HEK293 (cell line): ENCODE data around the gene DIP2C.

ENCODE experiments used
- BCL11B ChIP-seq: fragments of 450-650 bp; formaldehyde crosslinking; IDR thresholded peaks from 2 replicates; pipeline ENCODE4 v1.5.1; 2016; ENCODE audit warnings: low read depth, missing biosample characterization, missing genetic modification characterization
- GLI4 ChIP-seq: fragments of 450-650 bp; formaldehyde crosslinking; IDR thresholded peaks from 2 replicates; pipeline ENCODE4 v1.5.1; 2016; ENCODE audit warnings: missing biosample characterization, missing genetic modification characterization
- HOXC10 ChIP-seq: sonication (generic); formaldehyde crosslinking; IDR thresholded peaks from 2 replicates; pipeline ENCODE4 v1.8.1; 2023; ENCODE audit warnings: mild to moderate bottlenecking, missing genetic modification reagents
- ZBTB17 ChIP-seq: fragments of 450-650 bp; formaldehyde crosslinking; IDR thresholded peaks from 2 replicates; pipeline ENCODE4 v1.5.1; 2016; ENCODE audit warnings: missing biosample characterization, missing genetic modification characterization
- ZFP3 ChIP-seq: fragments of 450-650 bp; formaldehyde crosslinking; IDR thresholded peaks from 2 replicates; pipeline ENCODE4 v1.5.1; 2016; ENCODE audit warnings: low read depth, missing biosample characterization, missing genetic modification characterization
- ZIC2 ChIP-seq: fragments of 450-650 bp; formaldehyde crosslinking; IDR thresholded peaks from 2 replicates; pipeline ENCODE4 v1.5.1; 2016; ENCODE audit warnings: missing biosample characterization, missing genetic modification characterization
- ZNF133 ChIP-seq: fragments of 450-650 bp; formaldehyde crosslinking; IDR thresholded peaks from 2 replicates; pipeline ENCODE4 v1.5.1; 2016; ENCODE audit warnings: missing biosample characterization, missing genetic modification characterization
- ZNF211 ChIP-seq: fragments of 450-650 bp; formaldehyde crosslinking; IDR thresholded peaks from 2 replicates; pipeline ENCODE4 v1.5.1; 2016; ENCODE audit warnings: low read depth, missing biosample characterization, missing genetic modification characterization
- ZNF23 ChIP-seq: fragments of 450-650 bp; formaldehyde crosslinking; IDR thresholded peaks from 2 replicates; pipeline ENCODE4 v1.5.1; 2016; ENCODE audit warnings: missing biosample characterization, missing genetic modification characterization, borderline replicate concordance
- ZNF239 ChIP-seq: fragments of 450-650 bp; formaldehyde crosslinking; IDR thresholded peaks from 2 replicates; pipeline ENCODE4 v1.5.1; 2016; ENCODE audit warnings: missing biosample characterization, missing genetic modification characterization
- ZNF24 ChIP-seq: fragments of 450-650 bp; formaldehyde crosslinking; IDR thresholded peaks from 2 replicates; pipeline ENCODE4 v1.5.1; 2016; ENCODE audit warnings: missing biosample characterization, missing genetic modification characterization
- ZNF350 ChIP-seq: fragments of 450-650 bp; formaldehyde crosslinking; IDR thresholded peaks from 2 replicates; pipeline ENCODE4 v1.5.0; 2017; ENCODE audit warnings: missing biosample characterization, mild to moderate bottlenecking, missing genetic modification characterization
- ZNF37A ChIP-seq: fragments of 450-650 bp; IDR thresholded peaks from 2 replicates; pipeline ENCODE4 v1.5.1; 2018; ENCODE audit warnings: missing biosample characterization, missing genetic modification characterization
- ZNF391 ChIP-seq: fragments of 450-650 bp; formaldehyde crosslinking; IDR thresholded peaks from 2 replicates; pipeline ENCODE4 v1.5.1; 2016; ENCODE audit warnings: low read depth, missing biosample characterization, missing genetic modification characterization, borderline replicate concordance
- ZNF394 ChIP-seq: fragments of 450-650 bp; formaldehyde crosslinking; IDR thresholded peaks from 2 replicates; pipeline ENCODE4 v1.5.1; 2016; ENCODE audit warnings: missing biosample characterization, missing genetic modification characterization, mild to moderate bottlenecking, moderate library complexity, borderline replicate concordance
- ZNF433 ChIP-seq: fragments of 450-650 bp; formaldehyde crosslinking; IDR thresholded peaks from 2 replicates; pipeline ENCODE4 v1.5.1; 2016; ENCODE audit warnings: missing biosample characterization, missing genetic modification characterization, low read depth
- ZNF473 ChIP-seq: fragments of 450-650 bp; formaldehyde crosslinking; IDR thresholded peaks from 2 replicates; pipeline ENCODE4 v1.5.1; 2017; ENCODE audit warnings: missing biosample characterization, missing genetic modification characterization
- ZNF529 ChIP-seq: fragments of 450-650 bp; formaldehyde crosslinking; IDR thresholded peaks from 2 replicates; pipeline ENCODE4 v1.5.1; 2017; ENCODE audit warnings: missing genetic modification characterization, missing biosample characterization; ENCODE audit not compliant: insufficient replicate concordance
- ZNF544 ChIP-seq: fragments of 450-650 bp; formaldehyde crosslinking; IDR thresholded peaks from 2 replicates; pipeline ENCODE4 v1.5.0; 2017; ENCODE audit warnings: missing biosample characterization, missing genetic modification characterization
- ZNF596 ChIP-seq: fragments of 450-650 bp; IDR thresholded peaks from 2 replicates; pipeline ENCODE4 v1.5.0; 2018; ENCODE audit warnings: missing biosample characterization, mild to moderate bottlenecking, missing genetic modification characterization, moderate library complexity
- ZNF600 ChIP-seq: fragments of 450-650 bp; formaldehyde crosslinking; IDR thresholded peaks from 2 replicates; pipeline ENCODE4 v1.5.1; 2016; ENCODE audit warnings: missing biosample characterization, missing genetic modification characterization
- ZNF610 ChIP-seq: fragments of 450-650 bp; formaldehyde crosslinking; IDR thresholded peaks from 2 replicates; pipeline ENCODE4 v1.5.1; 2016; ENCODE audit warnings: missing biosample characterization, missing genetic modification characterization, borderline replicate concordance
- ZNF623 ChIP-seq: fragments of 450-650 bp; formaldehyde crosslinking; IDR thresholded peaks from 2 replicates; pipeline ENCODE4 v1.5.1; 2016; ENCODE audit warnings: missing biosample characterization, missing genetic modification characterization
- ZNF670 ChIP-seq: fragments of 450-650 bp; formaldehyde crosslinking; IDR thresholded peaks from 2 replicates; pipeline ENCODE4 v1.5.1; 2016; ENCODE audit warnings: missing biosample characterization, missing genetic modification characterization, low read depth
- ZNF777 ChIP-seq: fragments of 450-650 bp; formaldehyde crosslinking; IDR thresholded peaks from 2 replicates; pipeline ENCODE4 v1.5.1; 2017; ENCODE audit warnings: missing biosample characterization, missing genetic modification characterization, borderline replicate concordance
- ZNF837 ChIP-seq: fragments of 450-650 bp; formaldehyde crosslinking; IDR thresholded peaks from 2 replicates; pipeline ENCODE4 v1.5.1; 2016; ENCODE audit warnings: missing biosample characterization, missing genetic modification characterization
- ZSCAN30 ChIP-seq: fragments of 450-650 bp; IDR thresholded peaks from 2 replicates; pipeline ENCODE4 v1.5.1; 2018; ENCODE audit warnings: missing biosample characterization, mild to moderate bottlenecking, missing genetic modification characterization, moderate library complexity
- TF ChIP-seq, protein P1 (sequence below): fragments of 450-650 bp; formaldehyde crosslinking; IDR thresholded peaks from 2 replicates; pipeline ENCODE4 v1.5.1; 2016; ENCODE audit warnings: missing biosample characterization, missing genetic modification characterization, borderline replicate concordance
- TF ChIP-seq, protein P2 (sequence below): fragments of 450-650 bp; formaldehyde crosslinking; IDR thresholded peaks from 2 replicates; pipeline ENCODE4 v1.5.1; 2016; ENCODE audit warnings: missing biosample characterization, missing genetic modification characterization
- TF ChIP-seq, protein P3 (sequence below): fragments of 450-650 bp; formaldehyde crosslinking; IDR thresholded peaks from 2 replicates; pipeline ENCODE4 v1.5.1; 2017; ENCODE audit warnings: missing biosample characterization, missing genetic modification characterization
- TF ChIP-seq, protein P4 (sequence below): fragments of 450-650 bp; formaldehyde crosslinking; IDR thresholded peaks from 2 replicates; pipeline ENCODE4 v1.5.1; 2016; ENCODE audit warnings: missing biosample characterization, missing genetic modification characterization
- TF ChIP-seq, protein P5 (sequence below): fragments of 450-650 bp; formaldehyde crosslinking; IDR thresholded peaks from 2 replicates; pipeline ENCODE4 v1.5.1; 2016; ENCODE audit warnings: missing biosample characterization, missing genetic modification characterization

DIP2C gene

DNA sequence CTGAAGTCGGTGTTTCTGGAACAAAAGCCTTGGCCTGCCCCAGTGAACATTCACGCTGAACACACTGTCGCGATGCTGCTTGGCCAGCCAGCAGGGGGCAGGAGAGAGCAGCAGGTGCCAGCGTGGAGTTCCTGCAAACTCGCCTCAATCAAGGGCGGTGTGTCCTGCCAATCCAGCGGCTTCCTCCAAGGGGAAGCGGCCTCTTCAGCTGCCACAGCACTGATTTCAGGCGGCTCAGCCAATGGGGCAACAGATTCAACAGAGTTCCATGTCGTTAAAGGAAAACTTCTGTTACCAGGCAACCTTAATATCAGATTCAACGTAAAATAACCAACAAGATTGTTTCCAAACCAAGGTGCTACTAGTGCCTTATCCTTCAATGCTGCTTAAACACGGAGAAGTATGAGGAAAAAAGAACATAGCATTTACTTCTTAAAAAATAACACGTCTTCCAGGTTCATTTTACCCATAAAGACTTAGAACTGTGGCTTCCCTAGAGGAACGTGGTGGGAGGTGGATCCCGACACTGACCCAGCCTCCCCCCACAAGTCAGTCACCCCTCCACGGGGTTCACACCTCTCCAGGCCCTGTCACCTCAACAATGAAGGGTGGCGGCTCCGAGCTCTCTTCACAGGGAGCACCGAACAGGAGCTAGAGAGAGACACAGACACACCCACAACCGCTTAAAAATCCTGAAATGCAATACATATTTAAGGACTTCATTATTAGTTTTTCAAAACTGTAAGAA, 178.2 kb downstream of the DIP2C start (continued):
- TF ChIP-seq, protein P1, sequence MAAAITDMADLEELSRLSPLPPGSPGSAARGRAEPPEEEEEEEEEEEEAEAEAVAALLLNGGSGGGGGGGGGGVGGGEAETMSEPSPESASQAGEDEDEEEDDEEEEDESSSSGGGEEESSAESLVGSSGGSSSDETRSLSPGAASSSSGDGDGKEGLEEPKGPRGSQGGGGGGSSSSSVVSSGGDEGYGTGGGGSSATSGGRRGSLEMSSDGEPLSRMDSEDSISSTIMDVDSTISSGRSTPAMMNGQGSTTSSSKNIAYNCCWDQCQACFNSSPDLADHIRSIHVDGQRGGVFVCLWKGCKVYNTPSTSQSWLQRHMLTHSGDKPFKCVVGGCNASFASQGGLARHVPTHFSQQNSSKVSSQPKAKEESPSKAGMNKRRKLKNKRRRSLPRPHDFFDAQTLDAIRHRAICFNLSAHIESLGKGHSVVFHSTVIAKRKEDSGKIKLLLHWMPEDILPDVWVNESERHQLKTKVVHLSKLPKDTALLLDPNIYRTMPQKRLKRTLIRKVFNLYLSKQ (tag by site-specific recombination) = no peak
- TF ChIP-seq, protein P2, sequence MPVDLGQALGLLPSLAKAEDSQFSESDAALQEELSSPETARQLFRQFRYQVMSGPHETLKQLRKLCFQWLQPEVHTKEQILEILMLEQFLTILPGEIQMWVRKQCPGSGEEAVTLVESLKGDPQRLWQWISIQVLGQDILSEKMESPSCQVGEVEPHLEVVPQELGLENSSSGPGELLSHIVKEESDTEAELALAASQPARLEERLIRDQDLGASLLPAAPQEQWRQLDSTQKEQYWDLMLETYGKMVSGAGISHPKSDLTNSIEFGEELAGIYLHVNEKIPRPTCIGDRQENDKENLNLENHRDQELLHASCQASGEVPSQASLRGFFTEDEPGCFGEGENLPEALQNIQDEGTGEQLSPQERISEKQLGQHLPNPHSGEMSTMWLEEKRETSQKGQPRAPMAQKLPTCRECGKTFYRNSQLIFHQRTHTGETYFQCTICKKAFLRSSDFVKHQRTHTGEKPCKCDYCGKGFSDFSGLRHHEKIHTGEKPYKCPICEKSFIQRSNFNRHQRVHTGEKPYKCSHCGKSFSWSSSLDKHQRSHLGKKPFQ (tag by site-specific recombination) = 0 out of 2 replicates have a peak, but pooled peaks have one; percentile 21
- TF ChIP-seq ZSCAN30 (tag by site-specific recombination) = peak; percentile 74
- no peak for TF ChIP-seq GLI4
- TF ChIP-seq ZNF37A (tag by site-specific recombination) = no peak
- peak; percentile 62; the same call in 1 of the 2 replicates for TF ChIP-seq ZNF391
- no peak for TF ChIP-seq ZNF777 (tag by site-specific recombination)
- TF ChIP-seq ZFP3 (tag by site-specific recombination) = no peak
- no peak for TF ChIP-seq ZNF837
- TF ChIP-seq ZNF394 (tag by site-specific recombination) = 0 out of 2 replicates have a peak, but pooled peaks have one; percentile 27
- TF ChIP-seq, protein P3, sequence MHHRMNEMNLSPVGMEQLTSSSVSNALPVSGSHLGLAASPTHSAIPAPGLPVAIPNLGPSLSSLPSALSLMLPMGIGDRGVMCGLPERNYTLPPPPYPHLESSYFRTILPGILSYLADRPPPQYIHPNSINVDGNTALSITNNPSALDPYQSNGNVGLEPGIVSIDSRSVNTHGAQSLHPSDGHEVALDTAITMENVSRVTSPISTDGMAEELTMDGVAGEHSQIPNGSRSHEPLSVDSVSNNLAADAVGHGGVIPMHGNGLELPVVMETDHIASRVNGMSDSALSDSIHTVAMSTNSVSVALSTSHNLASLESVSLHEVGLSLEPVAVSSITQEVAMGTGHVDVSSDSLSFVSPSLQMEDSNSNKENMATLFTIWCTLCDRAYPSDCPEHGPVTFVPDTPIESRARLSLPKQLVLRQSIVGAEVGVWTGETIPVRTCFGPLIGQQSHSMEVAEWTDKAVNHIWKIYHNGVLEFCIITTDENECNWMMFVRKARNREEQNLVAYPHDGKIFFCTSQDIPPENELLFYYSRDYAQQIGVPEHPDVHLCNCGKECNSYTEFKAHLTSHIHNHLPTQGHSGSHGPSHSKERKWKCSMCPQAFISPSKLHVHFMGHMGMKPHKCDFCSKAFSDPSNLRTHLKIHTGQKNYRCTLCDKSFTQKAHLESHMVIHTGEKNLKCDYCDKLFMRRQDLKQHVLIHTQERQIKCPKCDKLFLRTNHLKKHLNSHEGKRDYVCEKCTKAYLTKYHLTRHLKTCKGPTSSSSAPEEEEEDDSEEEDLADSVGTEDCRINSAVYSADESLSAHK = no peak
- TF ChIP-seq ZNF211 (tag by site-specific recombination) = no peak
- no peak for TF ChIP-seq ZNF133 (tag by site-specific recombination)
- no peak for TF ChIP-seq HOXC10 (CRISPR knock-in tag)
- no peak for TF ChIP-seq ZNF350 (tag by site-specific recombination)
- TF ChIP-seq ZNF529 (tag by site-specific recombination) = no peak
- TF ChIP-seq, protein P4, sequence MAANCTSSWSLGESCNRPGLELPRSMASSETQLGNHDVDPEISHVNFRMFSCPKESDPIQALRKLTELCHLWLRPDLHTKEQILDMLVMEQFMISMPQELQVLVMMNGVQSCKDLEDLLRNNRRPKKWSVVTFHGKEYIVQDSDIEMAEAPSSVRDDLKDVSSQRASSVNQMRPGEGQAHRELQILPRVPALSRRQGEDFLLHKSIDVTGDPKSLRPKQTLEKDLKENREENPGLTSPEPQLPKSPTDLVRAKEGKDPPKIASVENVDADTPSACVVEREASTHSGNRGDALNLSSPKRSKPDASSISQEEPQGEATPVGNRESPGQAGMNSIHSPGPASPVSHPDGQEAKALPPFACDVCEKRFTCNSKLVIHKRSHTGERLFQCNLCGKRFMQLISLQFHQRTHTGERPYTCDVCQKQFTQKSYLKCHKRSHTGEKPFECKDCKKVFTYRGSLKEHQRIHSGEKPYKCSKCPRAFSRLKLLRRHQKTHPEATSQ = no peak
- no peak for TF ChIP-seq ZIC2 (tag by site-specific recombination)
- no peak for TF ChIP-seq ZNF473 (tag by site-specific recombination)
- no peak for TF ChIP-seq ZNF433 (tag by site-specific recombination)
- peak; percentile 82 for TF ChIP-seq ZNF600 (tag by site-specific recombination)
- no peak for TF ChIP-seq ZNF239 (tag by site-specific recombination)
- TF ChIP-seq ZNF544 (tag by site-specific recombination) = no peak
- TF ChIP-seq ZNF610 (tag by site-specific recombination) = no peak
- TF ChIP-seq ZNF23 (tag by site-specific recombination) = no peak
- TF ChIP-seq ZNF623 (tag by site-specific recombination) = no peak
- TF ChIP-seq, protein P5, sequence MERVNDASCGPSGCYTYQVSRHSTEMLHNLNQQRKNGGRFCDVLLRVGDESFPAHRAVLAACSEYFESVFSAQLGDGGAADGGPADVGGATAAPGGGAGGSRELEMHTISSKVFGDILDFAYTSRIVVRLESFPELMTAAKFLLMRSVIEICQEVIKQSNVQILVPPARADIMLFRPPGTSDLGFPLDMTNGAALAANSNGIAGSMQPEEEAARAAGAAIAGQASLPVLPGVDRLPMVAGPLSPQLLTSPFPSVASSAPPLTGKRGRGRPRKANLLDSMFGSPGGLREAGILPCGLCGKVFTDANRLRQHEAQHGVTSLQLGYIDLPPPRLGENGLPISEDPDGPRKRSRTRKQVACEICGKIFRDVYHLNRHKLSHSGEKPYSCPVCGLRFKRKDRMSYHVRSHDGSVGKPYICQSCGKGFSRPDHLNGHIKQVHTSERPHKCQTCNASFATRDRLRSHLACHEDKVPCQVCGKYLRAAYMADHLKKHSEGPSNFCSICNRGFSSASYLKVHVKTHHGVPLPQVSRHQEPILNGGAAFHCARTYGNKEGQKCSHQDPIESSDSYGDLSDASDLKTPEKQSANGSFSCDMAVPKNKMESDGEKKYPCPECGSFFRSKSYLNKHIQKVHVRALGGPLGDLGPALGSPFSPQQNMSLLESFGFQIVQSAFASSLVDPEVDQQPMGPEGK (tag by site-specific recombination) = no peak
- no peak for TF ChIP-seq ZNF670 (tag by site-specific recombination)
- TF ChIP-seq BCL11B (tag by site-specific recombination) = no peak
- TF ChIP-seq ZNF24 (tag by site-specific recombination) = no peak
- TF ChIP-seq ZNF596 (tag by site-specific recombination) = no peak
- peak; percentile 71 for TF ChIP-seq ZBTB17 (tag by site-specific recombination)
